Activated CD4-positive, alpha-beta T cell treated with anti-CD3 and anti-CD28 coated beads, Interleukin-2, amount 10 ng/mL, durations not matched to agents 24 days and 14 days (primary cell): ENCODE results near the gene SYT7. TPM values are rescaled to one million over a fixed set of nuclear protein-coding genes. Genes with fewer than 3 reads are reported as not detected.
"Not testable (repeated sequence)": the region's sequence is repeated elsewhere in the genome, so short reads cannot be mapped to it uniquely, and the experiment has no call there.

ENCODE experiments used
- DNase-seq: peaks from one replicate; pipeline ENCODE4 v3.0.0; 2022
- H3K27ac Mint-ChIP-seq: one replicate; pipeline ENCODE4 v1.8.0; 2022; ENCODE audit warnings: mild to moderate bottlenecking, mixed read lengths
- H3K27me3 Mint-ChIP-seq: one replicate; pipeline ENCODE4 v1.8.0; 2022; ENCODE audit warnings: mixed read lengths
- H3K36me3 Mint-ChIP-seq: one replicate; pipeline ENCODE4 v1.8.0; 2022; ENCODE audit warnings: low read depth, mild to moderate bottlenecking, mixed read lengths
- H3K4me1 Mint-ChIP-seq: one replicate; pipeline ENCODE4 v1.8.0; 2021; ENCODE audit warnings: mixed read lengths
- H3K4me3 Mint-ChIP-seq: one replicate; pipeline ENCODE4 v1.8.0; 2022; ENCODE audit warnings: mild to moderate bottlenecking, moderate library complexity, mixed read lengths
- H3K9me3 Mint-ChIP-seq: one replicate; pipeline ENCODE4 v1.8.0; 2021; ENCODE audit warnings: mixed read lengths
- intact Hi-C: fragments of 100-400 bp; cut with micrococcal nuclease; formaldehyde crosslinking; loops from one replicate; pipeline ENCODE4 v1.15.1; 2023
- total RNA-seq: library from RNA; stranded (reverse); gene quantifications from 2 replicates; pipeline ENCODE4 v1.2.3, GENCODE V29; 2022

Gene SYT7
- total RNA-seq, 1 donor from 2014 or later, result 0.23 TPM

DNA sequence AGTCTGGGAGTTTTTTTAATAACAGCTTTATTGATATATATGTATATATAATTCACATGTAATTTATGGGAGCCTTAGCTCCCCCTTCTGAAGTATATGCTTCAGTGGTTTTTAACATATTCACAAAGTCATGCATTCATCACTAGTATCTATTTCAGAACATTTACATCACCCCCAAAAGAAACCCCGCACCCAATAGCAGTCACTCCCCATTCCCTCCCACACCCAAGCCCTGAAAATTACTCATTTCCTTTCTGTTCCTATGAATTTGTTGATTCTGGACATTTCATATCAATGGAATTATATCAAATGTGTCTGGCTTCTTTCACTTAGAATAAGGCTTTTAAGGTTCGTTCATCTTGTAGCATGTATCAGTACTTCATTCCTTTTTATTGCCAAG is 35.6 kb upstream of the SYT7 start:
- peaks cover 5% of the 10 kb centered on the region for H3K27me3 Mint-ChIP-seq
- H3K4me1 Mint-ChIP-seq, result no peaks in the 10 kb centered on the region
- intact Hi-C loops, result no loop called here
- H3K4me3 Mint-ChIP-seq, result no peak overlapping the region
- no peaks in the 10 kb centered on the region for H3K9me3 Mint-ChIP-seq
- no peak for DNase-seq
- H3K36me3 Mint-ChIP-seq, result no peaks in the 10 kb centered on the region
- H3K27ac Mint-ChIP-seq, result no peak overlapping the region

DNA sequence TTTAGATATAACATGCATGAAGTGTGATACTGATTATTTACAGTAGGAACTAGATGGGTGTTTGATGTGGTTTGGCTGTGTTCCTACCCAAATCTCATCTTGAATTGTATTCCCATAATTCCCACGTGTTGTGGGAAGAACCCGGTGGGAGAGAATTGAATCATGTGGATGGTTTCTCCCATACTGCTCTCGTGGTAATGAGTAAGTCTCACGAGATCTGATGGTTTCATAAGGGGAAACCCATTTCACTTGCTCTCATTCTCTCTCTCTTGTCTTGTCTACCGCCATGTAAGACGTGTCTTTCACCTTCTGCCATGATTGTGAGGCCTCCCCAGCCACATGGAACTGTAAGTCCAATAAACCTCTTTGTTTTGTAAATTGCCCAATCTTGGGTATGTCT is 33.9 kb upstream of the SYT7 start:
- H3K4me3 Mint-ChIP-seq, H3K9me3 Mint-ChIP-seq, H3K27ac Mint-ChIP-seq, H3K36me3 Mint-ChIP-seq, H3K27me3 Mint-ChIP-seq, intact Hi-C loops, DNase-seq, H3K4me1 Mint-ChIP-seq: not testable (repeated sequence)

GRCh38 chr11:61613870-61614269 is 33.0 kb upstream of the SYT7 start:
- Mint-ChIP-seq H3K36me3 (no peaks in the 10 kb centered on the region), H3K4me1 (no peaks in the 10 kb centered on the region), H3K27ac (no peak overlapping the region), H3K4me3 (no peak overlapping the region), H3K27me3 (peaks cover 7% of the 10 kb centered on the region), H3K9me3 (no peaks in the 10 kb centered on the region)
- DNase-seq, result no peak
- intact Hi-C loops, result no loop called here

DNA sequence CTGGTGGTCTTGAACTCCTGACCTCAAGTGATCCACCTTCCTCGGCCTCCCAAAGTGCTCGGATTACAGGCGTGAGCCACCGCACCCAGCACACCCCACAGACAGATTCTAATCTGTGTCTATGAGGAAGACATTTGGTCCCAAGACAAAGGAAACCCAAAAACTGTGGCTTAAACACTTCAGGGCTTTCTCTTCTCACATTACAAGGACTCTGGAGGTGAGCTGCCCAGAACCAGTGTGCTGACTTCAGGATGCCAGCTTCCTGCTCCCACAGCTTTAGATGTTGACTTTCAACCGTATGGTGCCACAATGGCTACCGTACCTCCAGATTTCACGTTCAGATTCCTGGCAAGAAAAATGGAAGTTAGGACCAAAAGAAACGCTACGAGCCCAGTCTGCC is 32.2 kb upstream of the SYT7 start:
- no peaks in the 10 kb centered on the region for H3K9me3 Mint-ChIP-seq
- intact Hi-C loops, result no loop called here

GRCh38 chr11:61611309-61611708 is 30.4 kb upstream of the SYT7 start:
- intact Hi-C loops, result no loop called here
- H3K4me3 Mint-ChIP-seq, result no peak overlapping the region
- DNase-seq, result no peak
- H3K27ac Mint-ChIP-seq, result no peak overlapping the region
- peaks cover 6% of the 10 kb centered on the region for H3K27me3 Mint-ChIP-seq
- no peaks in the 10 kb centered on the region for H3K4me1 Mint-ChIP-seq
- no peaks in the 10 kb centered on the region for H3K36me3 Mint-ChIP-seq
- no peaks in the 10 kb centered on the region for H3K9me3 Mint-ChIP-seq

More for the DNA sequence above, 32.2 kb upstream of the SYT7 start:
- no peaks in the 10 kb centered on the region for H3K36me3 Mint-ChIP-seq
- no peak for DNase-seq
- H3K4me1 Mint-ChIP-seq, result no peaks in the 10 kb centered on the region
- H3K27ac Mint-ChIP-seq, result no peak overlapping the region
- peaks cover 4% of the 10 kb centered on the region for H3K27me3 Mint-ChIP-seq
- no peak overlapping the region for H3K4me3 Mint-ChIP-seq

DNA sequence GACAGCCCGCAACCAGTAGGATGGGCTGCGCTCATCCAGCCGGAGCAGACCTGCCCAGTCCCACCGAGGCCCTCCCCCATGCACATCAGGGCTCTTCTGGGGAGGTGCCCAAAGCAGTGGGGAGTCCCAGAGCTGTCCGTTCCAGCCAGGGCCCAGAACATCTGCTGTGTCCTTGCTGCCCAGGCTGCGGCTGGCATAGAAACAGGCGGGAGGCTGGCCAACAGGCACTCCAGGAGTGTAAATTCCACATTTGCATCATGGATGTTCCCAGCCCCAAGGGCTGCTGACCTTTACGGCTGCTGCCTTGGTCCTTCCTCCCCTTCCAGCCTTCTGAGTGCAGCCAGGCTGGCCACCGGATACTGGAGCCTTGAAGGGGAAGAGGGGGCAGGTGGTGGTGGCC is 30.0 kb upstream of the SYT7 start:
- peaks cover 6% of the 10 kb centered on the region for H3K27me3 Mint-ChIP-seq
- no peak overlapping the region for H3K27ac Mint-ChIP-seq
- no peaks in the 10 kb centered on the region for H3K4me1 Mint-ChIP-seq
- intact Hi-C loops, result no loop called here
- H3K9me3 Mint-ChIP-seq, result no peaks in the 10 kb centered on the region
- H3K36me3 Mint-ChIP-seq, result no peaks in the 10 kb centered on the region
- DNase-seq, result no peak
- no peak overlapping the region for H3K4me3 Mint-ChIP-seq

GRCh38 chr11:61609980-61610366 is 29.1 kb upstream of the SYT7 start:
- H3K9me3 Mint-ChIP-seq, result no peaks in the 10 kb centered on the region
- H3K27ac Mint-ChIP-seq, result no peak overlapping the region
- no peaks in the 10 kb centered on the region for H3K36me3 Mint-ChIP-seq
- no peaks in the 10 kb centered on the region for H3K4me1 Mint-ChIP-seq
- intact Hi-C loops, result no loop called here
- H3K27me3 Mint-ChIP-seq, result peaks cover 6% of the 10 kb centered on the region
- DNase-seq, result no peak
- no peak overlapping the region for H3K4me3 Mint-ChIP-seq

DNA sequence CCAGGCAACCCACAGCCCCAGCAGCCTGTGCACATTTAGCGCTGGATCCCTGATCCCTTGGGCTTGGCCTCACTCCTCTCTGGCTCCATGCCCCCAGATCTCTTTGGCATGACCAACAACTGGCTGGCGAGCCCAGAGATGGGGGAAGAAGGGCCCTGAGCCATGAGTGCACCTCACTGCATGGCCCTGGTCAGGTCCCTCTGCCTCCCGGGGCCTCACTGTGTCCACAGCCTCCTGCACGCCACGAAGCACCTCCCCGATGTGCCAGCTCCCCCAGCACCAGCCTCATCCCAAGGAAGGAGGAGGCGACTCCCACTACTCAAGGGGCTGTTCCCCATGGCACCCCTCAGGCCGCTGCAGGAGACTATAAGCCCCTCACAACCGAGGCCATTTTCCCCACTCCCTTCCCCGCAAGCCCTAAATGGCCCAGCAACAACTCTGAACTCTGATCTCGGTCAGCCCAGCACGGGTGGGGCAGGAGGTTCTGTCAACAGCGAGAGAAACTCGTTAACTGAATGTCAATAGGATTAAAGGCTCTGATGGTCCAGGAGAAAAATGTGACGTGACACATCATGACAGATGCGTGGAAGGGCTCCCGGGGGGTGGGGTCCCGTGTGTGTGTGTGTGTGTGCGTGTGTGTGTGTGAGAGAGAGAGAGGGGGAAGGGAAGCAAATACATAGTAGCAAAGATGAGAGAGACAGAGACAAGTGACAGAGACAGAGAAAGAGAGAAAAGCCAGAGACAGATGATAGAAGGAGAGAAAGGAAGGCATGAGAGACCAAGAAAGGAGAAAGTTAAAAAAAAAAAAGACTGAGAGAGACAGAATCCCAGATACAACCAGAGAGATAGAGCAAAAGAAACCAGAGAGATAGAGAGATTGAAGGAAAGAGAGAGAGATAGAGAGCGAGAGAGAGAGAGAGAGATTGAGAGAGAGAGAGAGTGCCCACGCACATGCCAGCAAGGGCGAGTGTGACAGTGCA is 28.4 kb upstream of the SYT7 start:
- Mint-ChIP-seq H3K27ac (no peak overlapping the region), H3K4me3 (no peak overlapping the region), H3K36me3 (no peaks in the 10 kb centered on the region), H3K9me3 (no peaks in the 10 kb centered on the region), H3K27me3 (peaks cover 6% of the 10 kb centered on the region), H3K4me1 (no peaks in the 10 kb centered on the region)
- intact Hi-C loops, result no loop called here
- DNase-seq, result no peak

GRCh38 chr11:61607920-61608599 is 27.2 kb upstream of the SYT7 start:
- no peak for DNase-seq
- Mint-ChIP-seq H3K27ac (no peak overlapping the region), H3K4me1 (no peaks in the 10 kb centered on the region), H3K27me3 (peaks cover 6% of the 10 kb centered on the region), H3K9me3 (no peaks in the 10 kb centered on the region), H3K36me3 (no peaks in the 10 kb centered on the region), H3K4me3 (no peak overlapping the region)
- intact Hi-C loops, result no loop called here

- no peak overlapping the region for H3K27ac Mint-ChIP-seq
- H3K36me3 Mint-ChIP-seq, result no peaks in the 10 kb centered on the region
- no peak for DNase-seq
- no peaks in the 10 kb centered on the region for H3K9me3 Mint-ChIP-seq
- no peak overlapping the region for H3K4me3 Mint-ChIP-seq
- intact Hi-C loops, result no loop called here
- H3K27me3 Mint-ChIP-seq, result peaks cover 6% of the 10 kb centered on the region
- H3K4me1 Mint-ChIP-seq, result no peaks in the 10 kb centered on the region
Observed at GRCh38 chr11:61607426-61607825, 26.6 kb upstream of the SYT7 start.

DNA sequence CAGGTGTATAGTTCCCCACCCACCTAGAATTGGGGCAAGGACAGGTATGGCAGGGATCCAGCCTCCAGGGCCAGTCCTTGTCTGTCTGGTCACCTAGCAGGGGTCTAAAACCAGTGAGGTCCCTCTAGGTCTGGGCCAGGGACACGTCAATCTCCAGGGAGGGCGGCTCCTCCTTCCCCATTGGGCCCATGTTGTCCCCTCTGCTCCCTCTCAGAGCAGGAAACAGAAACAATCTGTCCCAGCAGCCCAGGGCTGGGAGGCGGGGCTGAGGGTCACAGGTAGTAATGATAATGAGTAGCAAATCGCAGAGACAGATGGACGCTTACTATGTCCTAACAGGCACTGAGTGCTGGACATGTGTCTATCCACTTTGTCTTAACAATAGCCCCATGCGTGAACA is 22.8 kb upstream of the SYT7 start:
- H3K27me3 Mint-ChIP-seq, result peaks cover 9% of the 10 kb centered on the region

DNA sequence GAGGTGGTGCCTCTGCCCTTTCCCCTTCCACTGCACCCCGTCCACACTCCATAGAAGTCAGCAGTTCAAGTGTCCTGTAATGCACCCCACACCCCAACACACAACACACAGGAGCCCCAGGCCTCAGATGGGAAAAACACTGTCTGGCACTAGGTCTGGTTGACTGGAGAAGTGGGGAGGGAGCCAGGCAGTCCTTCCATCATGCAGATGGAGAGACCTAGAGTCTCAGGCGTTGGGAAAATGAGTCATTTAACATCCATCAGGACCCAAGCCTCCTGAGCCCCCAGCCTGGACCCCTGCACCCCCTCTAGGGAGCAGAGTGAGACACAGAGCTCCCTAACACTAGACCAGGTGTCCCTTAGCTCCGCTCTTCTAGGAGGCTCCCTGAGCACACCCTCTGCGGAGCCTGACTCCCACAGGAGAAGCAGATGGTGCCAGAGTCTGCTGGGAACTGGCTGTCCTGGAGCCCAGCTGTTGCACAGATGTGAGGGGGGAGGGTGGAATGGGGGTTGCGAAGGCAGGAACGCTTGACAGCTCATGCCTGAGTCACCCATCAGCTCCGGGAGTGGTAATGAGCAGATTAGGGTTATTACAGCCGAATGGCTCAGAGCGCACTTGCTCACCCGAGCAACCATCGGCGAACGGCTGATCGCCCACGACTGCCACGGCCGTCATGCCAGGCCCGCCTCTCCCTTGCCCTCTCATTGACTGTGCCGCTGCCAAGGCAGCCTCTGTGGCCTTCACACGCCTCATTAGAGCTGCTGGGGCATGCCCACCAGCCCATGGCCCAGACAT is 22.1 kb upstream of the SYT7 start:
- H3K27ac Mint-ChIP-seq, result no peak overlapping the region
- no peaks in the 10 kb centered on the region for H3K9me3 Mint-ChIP-seq
- no peaks in the 10 kb centered on the region for H3K36me3 Mint-ChIP-seq
- H3K4me3 Mint-ChIP-seq, result no peak overlapping the region
- H3K4me1 Mint-ChIP-seq, result no peaks in the 10 kb centered on the region
- intact Hi-C loops, result no loop called here
- peaks cover 9% of the 10 kb centered on the region for H3K27me3 Mint-ChIP-seq
- DNase-seq, result no peak

More for the DNA sequence above, 22.8 kb upstream of the SYT7 start:
- Mint-ChIP-seq H3K9me3 (no peaks in the 10 kb centered on the region), H3K27ac (no peak overlapping the region), H3K4me1 (no peaks in the 10 kb centered on the region), H3K4me3 (no peak overlapping the region), H3K36me3 (no peaks in the 10 kb centered on the region)
- intact Hi-C loops, result no loop called here
- DNase-seq, result no peak

DNA sequence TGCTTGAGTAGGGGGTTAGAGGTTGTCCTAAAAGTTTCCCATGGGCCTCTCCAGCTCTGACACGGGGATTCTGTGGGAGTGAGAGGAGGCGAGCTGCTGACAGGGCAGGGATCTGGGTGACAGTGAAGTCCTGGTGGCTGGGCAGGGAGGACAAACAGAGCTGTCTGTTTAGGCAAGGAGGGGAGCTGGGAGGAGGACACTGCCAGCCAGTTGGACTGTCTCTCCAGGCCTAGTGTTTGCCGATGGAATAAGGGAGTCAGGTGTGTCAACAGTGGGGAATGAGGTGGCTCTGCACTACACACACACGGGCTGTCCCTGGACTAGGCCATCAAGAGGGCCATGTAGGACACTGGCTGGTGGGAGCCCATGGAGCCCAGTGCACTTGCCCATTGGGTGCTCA is 20.6 kb upstream of the SYT7 start:
- DNase-seq, result no peak
- H3K4me1 Mint-ChIP-seq, result no peaks in the 10 kb centered on the region
- H3K4me3 Mint-ChIP-seq, result no peak overlapping the region
- H3K27me3 Mint-ChIP-seq, result peaks cover 7% of the 10 kb centered on the region
- no peaks in the 10 kb centered on the region for H3K36me3 Mint-ChIP-seq
- intact Hi-C loops, result no loop called here
- H3K9me3 Mint-ChIP-seq, result no peaks in the 10 kb centered on the region
- H3K27ac Mint-ChIP-seq, result no peak overlapping the region
